Stimulated activated naive CD4-positive, alpha-beta T cell (primary cell): ENCODE data around the gene SYTL2.
"Not testable (repeated sequence)": the region's sequence is repeated elsewhere in the genome, so short reads cannot be mapped to it uniquely, and the experiment has no call there.

Source experiments
- DNase-seq, 6 experiments: peaks; one replicate each; lab custom pipeline; 2025; lab: John Stamatoyannopoulos, UW

SYTL2 gene

DNA sequence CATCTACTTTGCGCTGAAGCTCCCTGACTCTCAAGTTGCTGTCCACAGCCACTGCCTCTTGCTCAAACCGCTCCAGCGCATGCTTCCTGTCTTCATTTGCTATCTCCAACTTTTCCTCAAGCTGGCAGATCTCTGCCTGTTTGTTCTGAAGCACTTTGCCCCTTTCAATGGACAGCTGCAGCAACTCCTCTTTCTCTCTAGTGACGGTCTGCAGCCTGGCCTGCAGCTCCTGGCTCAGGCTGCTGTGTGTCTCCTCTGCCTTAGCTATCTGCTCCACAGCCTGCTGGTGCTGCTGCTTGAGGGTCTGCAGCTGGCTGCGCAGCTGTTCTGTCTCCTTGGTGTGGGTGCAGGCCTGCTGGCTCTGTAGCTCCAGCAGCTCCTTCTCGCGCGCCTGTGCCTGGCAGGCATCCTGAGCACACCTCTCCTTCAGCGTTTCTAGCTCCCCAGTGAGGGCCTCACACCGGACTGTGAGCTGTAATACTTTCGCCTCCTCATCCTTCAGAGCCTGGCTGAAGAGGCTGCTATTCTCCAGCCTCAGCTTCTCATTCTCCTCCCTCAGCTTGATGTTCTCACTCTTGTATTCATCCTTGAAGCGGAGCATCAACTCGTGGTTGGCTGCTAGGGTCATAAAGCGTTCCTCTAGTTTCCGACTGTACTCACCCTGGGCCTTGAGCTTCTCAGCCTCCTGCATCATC lies 125.7 kb downstream of the SYTL2 start:
- DNase-seq, result no peak

DNA sequence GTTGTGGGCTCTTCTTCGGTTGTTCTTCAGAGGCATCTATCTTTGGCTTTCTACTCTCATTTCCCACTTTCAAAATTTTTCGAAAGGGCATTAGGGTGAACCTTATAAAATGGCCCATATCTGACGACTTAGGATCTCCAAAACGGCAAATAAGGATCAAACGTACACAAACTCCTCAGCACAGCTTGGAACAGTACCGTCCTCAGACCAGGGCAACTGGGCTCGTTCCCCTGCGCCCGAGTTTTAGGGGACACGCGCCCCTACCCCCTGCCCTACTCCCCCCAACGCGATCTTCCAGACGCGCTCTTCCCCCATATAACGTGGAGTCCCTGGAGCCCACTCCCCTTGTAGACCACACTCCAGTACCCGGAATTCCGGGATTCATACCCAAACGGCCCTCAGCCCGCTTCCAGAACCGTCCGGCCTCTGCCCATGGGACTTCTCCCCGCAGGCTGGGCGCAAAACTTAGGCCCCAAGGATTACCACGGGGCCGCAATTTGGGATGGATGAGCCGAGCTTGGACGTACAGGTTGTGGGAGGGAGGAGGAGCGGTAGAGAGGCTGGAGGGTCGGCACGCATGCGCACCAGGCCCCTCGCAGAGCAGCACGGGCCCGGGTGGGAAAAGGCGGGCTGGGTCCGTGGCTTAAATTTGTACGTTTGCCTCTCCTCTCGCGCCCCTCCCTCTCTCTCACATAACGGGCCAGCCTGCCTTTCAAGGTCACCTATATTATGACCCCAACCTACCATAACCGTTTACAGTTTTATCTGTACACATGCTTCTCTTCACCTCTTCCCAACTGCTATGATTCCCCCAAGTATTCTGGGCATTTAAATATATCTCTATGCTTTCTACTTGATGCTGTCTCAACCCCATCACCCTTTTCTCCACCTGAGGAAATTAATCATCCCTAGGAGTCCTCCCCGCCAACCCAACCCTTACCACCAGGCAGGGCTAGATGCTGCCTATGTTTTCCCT lies 128.3 kb downstream of the SYTL2 start:
- DNase-seq, result peak in 5 of 6 experiments; percentile 14 to 49 (median 30)

DNA sequence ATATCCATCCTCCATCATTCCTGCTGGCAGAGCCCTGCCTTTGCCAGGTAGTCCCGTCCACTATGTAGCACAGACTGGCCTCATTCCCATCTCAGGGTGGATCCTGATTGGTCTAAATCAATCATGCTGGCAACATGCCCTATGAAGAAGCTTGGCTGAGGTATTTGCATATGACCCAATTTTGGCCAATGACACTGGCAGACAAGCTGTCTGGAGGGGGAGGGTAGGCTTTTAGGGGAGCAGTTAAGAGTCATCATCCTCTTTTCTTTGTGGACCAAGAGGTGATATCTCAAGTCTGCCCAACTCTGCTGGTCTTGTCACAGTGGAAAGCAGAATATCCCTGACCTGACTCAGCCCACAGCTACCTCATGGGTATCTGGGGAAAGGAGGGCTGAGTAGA lies 130.0 kb downstream of the SYTL2 start:
- DNase-seq, result no peak

GRCh38 chr11:85679576-85679975 lies 131.4 kb downstream of the SYTL2 start:
- no peak for DNase-seq

DNA sequence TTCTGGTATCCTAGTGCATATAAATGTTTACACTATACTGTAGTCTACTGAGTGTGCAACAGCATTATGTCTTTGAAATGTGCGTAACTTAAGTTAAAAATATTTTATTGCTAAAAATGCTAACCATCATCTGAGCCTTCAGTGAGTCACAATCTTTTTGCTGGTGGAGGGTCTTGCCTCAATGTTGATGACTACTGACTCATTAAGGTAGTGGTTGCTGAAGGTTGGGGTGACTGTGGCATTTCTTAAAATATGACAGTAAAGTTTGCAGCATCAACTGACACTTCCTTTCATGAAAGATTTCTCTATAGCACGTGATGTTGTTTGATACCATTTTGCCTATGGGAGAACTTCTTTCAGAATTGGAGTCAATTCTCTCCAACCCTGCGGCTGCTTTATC lies 137.5 kb downstream of the SYTL2 start:
- DNase-seq, result no peak

DNA sequence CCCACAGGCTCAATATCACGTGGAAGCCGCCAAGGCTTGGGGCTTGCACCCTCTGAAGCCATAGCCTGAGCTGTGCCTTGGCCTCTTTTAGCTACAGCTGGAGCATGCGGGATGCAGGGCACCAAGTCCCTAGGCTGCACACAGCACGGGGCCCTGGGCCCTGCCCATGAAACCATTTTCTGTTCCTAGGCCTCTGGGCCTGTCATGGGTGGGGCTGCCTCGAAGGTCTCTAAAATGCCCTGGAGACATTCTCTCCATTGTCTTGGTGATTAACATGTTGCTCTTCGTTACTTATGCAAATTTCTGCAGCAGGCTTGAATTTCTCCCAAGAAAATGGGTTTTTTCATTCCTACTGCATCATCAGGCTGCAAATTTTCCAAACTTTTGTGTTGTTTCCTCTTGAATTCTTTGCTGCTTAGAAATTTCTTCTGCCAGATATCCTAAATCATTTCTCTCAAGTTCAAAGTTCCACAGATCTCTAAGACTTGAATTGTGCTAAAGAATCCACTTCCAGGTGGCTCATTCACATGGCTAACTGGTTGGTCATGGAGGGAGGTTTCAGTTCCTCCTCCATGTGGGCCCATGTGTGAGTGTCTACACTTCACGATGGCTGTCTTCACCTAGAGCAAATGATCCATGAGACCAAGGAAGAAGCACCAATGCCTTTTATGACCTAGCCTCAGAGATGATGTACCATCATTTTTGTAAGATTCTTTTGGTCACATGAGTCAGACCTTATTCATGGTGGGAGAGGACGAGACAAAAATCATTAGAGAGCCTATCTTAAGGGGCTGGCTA lies 138.6 kb downstream of the SYTL2 start:
- no peak for DNase-seq

DNA sequence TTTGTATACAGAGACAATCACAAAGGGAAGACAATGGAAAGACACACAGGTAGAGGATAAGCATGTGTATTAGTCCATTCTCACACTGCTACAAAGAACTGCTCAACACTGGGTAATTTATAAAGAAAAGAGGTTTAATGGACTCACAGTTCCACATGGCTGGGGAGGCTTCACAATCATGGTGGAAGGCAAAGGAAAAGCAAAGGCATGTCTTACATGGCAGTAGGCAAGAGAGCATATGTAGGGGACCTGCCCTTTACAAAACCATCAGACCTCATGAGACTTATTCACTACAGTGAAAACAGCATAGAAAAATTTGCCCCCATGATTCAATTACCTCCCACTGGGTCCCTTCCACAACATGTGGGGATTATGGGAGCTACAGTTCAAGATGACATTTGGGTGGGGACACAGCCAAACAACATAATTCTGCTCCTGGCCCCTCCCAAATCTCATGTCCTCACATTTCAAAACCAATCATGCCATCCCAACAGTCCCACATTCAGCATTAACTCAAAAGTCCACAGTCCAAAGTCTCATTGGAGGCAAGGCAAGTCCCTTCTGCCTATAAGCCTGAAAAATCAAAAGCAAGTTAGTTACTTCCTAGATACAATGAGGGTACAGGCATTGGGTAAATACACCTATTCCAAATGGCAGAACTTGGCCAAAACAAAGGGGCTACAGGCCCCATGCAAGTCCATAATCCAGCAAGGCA lies 139.8 kb downstream of the SYTL2 start:
- not testable (repeated sequence) for DNase-seq

- DNase-seq, result no peak
These were observed 142.8 kb downstream of the SYTL2 start for GRCh38 chr11:85668157-85668556.

- DNase-seq, result no peak
These were observed 144.3 kb downstream of the SYTL2 start for GRCh38 chr11:85666687-85667086.

GRCh38 chr11:85665733-85666132 lies 145.2 kb downstream of the SYTL2 start:
- no peak for DNase-seq

- peak; percentile 82 to 92 (median 86) for DNase-seq
These were observed 146.1 kb downstream of the SYTL2 start, which contains the start of gene CREBZF for GRCh38 chr11:85664615-85665481. CREBZF (minus strand) TSS chr11:85665129; CDS start chr11:85664875, 254 bp downstream.

DNA sequence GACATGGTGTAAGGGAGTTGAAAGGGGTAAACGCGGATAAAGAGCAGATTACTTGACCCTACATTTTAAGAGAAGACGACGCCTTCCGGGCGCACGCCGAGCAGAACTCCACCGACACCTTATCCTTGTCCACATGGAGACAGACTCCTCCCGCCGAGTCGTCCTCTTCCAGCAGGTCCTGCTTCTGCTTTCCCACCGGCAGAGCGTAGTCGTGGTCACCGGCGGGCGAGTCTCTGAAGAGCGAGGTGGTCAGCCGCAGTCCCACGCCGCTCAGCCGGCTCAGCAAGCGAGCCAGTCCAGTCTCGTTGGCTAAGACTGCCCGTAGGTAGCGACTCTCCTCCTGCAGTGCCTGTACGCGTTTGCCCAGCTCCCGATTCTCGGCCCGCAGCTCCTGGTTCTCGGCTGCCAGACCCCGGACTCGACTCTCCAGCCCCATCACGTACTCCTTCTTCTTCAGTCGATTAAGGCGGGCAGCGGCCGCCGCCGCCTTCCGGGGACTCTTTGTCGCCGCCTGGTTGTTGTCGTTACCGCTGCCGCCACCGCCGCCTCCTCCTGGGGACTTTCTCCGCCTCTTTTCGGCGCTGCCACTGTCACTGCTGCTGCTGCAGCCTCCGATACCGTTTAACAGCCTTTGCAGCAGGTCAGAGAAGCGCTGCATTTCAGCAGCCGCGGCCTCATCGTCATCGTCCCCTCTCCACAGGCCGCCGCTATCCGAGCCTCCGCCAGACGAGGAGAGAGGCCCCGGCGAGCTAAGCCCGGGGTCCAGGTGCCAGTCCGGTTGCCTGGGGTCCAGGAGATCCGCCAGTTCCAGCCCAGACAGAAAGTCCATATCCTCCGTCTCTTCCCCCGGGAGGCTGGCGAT lies 147.0 kb downstream of the SYTL2 start:
- DNase-seq, result peak; percentile 82 to 90 (median 87)

DNA sequence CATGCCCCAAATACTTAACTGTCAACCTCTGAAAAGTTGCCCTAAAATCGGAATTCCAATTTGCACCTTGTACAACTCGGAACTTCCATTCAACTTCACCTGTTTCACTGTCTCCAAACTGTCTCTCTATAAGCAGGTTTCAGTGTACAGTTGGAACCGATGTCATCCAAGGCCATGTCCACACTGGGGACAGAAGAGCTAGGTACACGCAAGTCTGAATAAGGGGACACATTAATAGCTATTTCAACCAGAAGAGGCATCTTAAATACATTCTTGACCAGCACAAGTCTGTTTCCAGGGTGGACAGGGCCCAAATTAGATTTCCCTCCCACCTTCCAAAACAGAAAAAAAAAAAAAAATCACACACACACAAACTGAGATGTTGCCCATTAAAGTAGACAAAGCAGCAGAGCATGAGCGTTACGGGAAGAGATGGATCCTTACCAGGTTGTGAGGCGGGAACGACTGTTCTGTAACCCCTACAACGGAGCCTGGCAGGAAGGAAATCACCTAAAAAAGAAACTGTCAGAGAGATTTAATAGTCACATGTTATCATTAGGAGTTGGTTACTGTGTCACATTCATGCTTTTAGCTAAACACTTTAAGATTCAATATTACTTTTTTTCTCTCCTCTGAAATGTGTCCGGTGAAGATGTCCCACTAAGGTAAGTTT lies 147.7 kb downstream of the SYTL2 start:
- peak in 1 of 6 experiments; percentile 26 for DNase-seq

DNA sequence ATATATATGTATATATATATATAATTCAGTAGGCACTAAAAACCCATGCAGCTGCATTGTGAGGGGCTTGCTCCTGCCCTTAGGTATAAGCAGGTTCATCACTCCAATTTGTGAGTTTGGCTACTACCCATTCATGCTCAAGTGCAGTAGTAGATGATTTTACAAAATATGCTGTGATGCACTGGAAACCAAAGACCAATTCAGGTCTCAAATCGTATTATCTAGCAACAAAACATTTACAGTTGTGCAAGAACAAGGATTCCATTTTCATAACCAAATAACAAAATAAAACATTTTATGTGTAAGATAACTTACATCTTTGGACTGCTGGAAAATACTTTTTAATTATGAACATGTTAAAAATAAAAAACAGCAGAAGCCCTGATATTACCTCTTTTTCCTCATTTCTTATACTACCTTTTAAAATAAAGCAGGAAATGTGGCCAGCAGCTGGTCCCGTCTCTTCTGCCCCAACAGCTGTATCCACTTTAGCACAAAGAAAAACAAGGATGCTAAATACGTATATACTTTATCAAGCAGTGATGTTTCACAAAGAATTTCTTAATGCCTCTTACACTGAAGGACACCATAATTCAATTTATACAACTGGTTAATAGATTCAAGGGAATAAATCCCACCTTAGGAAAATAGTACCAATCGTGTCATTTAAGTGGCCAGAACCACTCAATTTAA lies 148.8 kb downstream of the SYTL2 start:
- DNase-seq, result no peak

- DNase-seq, result no peak
These were observed 152.8 kb downstream of the SYTL2 start for GRCh38 chr11:85658180-85658579.

- DNase-seq, result no peak
These were observed 154.2 kb downstream of the SYTL2 start for GRCh38 chr11:85656777-85657176.

DNA sequence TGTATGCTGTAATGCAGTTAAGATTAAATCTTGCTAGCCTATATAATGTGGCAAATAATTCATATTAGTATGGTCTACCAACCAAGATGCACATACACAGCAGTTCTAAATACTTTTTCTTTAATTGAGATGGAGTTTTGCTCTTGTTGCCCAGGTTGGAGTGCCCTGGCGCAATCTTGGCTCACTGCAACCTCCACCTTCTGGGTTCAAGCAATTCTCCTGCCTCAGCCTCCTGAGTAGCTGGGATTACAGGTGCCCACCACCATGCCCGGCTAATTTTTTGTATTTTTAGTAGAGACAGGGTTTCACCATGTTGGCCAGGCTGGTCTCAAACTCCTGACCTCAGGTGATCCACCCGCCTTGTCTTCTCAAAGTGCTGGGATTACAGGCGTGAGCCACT lies 156.6 kb downstream of the SYTL2 start:
- DNase-seq, result not testable (repeated sequence)

DNA sequence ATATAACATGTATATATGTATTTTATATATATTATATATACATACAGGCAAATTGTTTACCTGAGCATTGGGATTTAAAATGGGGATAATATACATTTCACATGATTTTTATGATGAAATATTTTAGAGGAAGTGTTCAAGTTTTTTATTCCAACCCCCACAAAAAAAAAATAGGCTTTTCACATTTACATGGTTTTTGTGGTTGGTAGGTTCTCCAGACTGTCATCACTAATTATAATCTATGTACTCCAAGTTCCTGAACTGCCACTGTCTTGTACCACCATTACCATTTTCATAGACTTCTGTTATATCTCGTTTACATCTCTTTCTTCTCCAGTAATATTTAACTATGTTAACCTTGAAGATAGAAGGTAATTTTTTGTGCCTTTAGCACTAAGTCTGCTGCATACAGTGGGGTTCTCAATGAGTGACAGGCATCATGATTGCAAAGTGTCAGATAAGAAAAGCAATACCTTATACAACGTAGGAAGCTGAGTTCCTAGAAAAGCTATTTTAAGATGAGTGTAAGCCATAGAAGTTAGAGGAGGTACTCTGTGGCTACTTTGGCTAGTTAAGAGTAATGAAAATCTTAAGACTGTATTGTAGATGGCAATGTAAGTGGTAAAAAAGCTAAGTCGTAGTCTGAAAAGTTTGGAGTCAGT lies 158.0 kb downstream of the SYTL2 start:
- no peak for DNase-seq
